Kidney glomerular epithelial cell (primary cell): ENCODE data around the gene CBARP.
A peak's percentile ranks its signal among the peaks of the same experiment; 100 is the strongest.

Experiments used
- DNase-seq: peaks from one replicate; lab custom pipeline; 2025; lab: John Stamatoyannopoulos, UW

Gene CBARP

GRCh38 chr19:1275260-1275975 lies 37.6 kb upstream of the CBARP start, which contains the start of gene FAM174C:
Gene FAM174C, plus strand, starts transcription at chr19:1275530. Its CDS starts 20 bp downstream, at chr19:1275550.
- peak; percentile 84 for DNase-seq

DNA sequence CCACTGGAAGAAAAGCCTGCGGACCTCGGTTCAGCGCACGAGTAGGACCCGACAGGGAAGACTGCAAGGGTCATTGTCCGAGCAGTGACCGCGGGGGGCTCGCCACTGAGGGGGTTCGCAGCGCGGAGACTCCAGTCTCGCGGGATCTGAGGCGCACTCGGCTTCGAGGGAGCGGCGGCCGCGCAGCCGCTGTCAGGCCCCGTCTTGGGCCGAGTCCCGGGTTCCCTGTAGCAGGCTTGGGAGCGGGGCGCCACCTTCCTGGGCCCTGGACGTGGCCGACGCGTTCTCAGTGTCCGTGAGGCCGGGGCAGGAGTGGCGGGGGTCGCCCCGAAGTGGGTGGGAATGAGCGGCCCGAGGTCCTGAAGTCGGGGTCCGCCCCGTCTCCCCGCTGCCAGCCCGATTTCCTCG lies 37.1 kb upstream of the CBARP start:
- DNase-seq, result no peak

GRCh38 chr19:1274081-1274851 lies 36.5 kb upstream of the CBARP start:
- no peak for DNase-seq

DNA sequence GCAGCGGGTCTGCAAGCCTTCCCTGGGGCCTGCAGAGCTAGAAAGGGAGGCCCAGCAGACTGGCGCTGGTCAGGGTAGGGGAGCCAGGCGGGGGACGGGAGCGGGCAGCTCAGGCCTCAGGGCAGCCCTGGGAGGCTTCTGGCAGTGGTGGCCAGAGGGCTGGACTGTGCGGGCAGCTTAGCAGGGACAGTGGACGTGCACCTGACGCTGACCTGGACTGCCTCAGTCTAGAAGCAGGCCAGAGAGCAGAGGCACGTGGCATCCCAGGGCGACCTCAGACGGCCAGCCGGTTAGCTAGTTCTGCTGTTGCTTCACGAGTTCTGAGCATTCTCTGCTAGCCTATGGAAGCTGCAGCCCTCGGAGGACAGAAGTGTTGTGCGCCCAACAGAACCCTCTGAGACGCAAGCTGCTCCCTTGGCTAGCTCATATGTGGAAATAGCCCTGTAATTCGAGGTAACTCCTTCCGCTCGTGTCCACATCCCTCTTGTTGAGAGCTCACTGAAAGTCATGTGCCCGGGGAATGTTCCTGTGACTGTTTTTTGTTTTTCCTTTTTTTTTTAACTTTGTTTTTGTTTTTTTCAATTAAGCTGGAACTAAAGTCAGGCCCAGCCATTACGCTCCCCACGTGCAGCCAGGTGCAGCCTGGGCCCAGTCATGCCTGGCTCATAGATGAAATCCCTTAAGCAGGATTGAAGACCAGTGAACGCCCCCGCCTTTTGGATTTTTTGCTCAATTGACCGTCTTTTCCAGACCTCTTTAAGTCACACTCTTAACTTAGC lies 35.6 kb upstream of the CBARP start:
- DNase-seq, result no peak

GRCh38 chr19:1272423-1273262 lies 34.8 kb upstream of the CBARP start:
- DNase-seq, result no peak

- DNase-seq, result no peak
Measured at GRCh38 chr19:1271528-1272422, 34.0 kb upstream of the CBARP start.

DNA sequence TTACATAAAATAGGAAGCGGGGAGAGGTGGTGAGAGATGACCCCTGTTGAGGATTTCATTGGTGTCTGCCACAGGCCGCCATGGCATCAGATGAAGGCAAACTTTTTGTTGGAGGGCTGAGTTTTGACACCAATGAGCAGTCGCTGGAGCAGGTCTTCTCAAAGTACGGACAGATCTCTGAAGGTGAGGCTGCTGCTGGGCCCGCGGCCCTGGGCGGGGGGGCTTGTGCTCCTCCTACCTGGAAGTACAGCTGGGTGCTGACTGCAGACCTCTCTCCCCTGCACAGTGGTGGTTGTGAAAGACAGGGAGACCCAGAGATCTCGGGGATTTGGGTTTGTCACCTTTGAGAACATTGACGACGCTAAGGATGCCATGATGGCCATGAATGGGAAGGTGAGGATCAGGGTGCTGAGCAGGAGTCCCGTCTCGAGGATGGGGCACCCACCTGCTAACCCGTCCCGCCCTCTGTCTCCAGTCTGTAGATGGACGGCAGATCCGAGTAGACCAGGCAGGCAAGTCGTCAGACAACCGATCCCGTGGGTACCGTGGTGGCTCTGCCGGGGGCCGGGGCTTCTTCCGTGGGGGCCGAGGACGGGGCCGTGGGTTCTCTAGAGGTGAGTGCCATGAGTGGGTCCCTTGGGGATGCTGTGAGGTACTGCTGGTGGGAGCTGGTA lies 33.2 kb upstream of the CBARP start:
- no peak for DNase-seq

GRCh38 chr19:1270213-1270853 lies 32.5 kb upstream of the CBARP start:
- DNase-seq, result no peak

DNA sequence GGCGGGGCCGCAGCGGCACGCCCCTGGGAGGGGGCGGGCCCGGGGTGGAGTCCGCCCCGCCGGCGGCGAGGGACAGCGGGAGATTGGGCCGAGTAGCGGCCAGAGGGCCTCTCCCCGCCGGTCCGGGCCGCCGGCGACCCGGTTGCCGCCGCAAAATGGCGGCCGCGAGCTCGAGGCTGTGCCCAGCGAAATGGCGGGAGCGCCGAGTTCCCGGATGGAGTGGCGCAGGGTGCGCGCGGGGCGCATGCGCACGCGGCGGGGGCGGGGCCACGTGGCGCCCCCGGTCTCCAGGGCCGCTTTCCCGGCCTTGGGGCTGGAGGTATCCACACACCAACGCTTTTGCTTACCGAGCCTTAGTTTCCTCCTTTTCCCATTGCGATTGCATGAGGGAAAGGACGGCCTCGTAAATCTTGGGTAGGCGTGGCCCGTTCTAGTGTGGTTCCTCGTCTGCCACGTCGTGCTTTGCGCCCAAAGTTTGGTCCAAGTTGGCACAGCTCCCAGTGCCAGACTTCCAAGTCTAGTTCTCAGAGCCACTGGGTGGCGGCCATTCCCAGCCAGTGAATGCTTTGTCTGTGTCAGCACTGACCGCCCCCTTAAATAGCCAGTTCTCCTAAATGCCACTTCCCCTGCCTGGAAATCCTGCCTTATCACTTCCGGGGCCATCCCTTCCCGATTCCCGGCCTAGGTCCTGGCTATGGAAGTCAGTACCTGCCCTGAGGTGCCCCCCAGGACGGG lies 31.8 kb upstream of the CBARP start:
- peak; percentile 74 for DNase-seq

- DNase-seq, result peak; percentile 92
Measured at GRCh38 chr19:1269065-1269477, 31.3 kb upstream of the CBARP start, which contains the start of gene CIRBP. Gene CIRBP, plus strand, starts transcription at chr19:1269332. Its CDS starts 1,602 bp downstream, at chr19:1270934.

DNA sequence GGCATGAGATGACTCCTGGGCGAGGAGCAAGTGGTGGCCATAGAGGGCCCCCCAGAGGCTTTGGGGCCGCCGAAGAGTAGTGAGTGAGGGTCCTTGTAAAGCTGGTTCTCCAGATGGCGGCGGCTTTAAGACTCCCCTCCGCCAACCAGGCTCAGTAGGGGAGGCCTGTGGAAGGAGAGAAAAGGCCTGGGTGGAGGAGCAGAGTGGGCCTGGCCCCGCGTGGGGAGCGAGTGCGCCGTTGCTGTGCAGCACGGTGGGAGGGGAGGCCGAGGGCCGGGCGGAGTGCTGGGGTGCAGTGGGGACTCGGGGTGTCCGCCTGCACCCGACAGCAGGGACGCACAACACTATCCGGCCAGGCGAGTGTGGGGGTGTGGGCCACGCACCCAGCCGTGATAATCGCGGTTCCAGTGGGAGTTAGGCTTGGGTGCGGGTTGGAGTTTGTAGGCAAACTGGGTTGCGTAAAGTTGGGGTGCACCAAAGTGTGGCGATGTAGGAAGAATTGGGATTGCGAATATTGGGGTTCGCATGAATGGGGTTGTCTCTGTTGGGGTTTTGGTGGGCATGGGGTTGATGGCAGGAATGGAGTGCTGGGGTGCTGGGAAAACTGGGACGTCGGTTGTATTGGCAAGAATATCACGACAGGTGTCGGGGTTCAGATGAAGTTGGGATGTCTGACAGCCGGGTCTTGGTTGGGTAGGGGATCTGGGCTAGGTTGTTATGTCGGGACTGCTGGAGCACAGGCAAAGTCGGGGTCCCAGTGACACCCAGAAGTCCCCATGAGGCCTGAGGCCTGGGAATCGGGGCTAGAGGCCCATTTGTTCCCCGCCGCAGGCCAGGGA lies 30.6 kb upstream of the CBARP start:
- DNase-seq, result no peak

- no peak for DNase-seq
Measured at GRCh38 chr19:1267477-1268225, 29.8 kb upstream of the CBARP start.

- no peak for DNase-seq
Measured at GRCh38 chr19:1266916-1267476, 29.2 kb upstream of the CBARP start.

DNA sequence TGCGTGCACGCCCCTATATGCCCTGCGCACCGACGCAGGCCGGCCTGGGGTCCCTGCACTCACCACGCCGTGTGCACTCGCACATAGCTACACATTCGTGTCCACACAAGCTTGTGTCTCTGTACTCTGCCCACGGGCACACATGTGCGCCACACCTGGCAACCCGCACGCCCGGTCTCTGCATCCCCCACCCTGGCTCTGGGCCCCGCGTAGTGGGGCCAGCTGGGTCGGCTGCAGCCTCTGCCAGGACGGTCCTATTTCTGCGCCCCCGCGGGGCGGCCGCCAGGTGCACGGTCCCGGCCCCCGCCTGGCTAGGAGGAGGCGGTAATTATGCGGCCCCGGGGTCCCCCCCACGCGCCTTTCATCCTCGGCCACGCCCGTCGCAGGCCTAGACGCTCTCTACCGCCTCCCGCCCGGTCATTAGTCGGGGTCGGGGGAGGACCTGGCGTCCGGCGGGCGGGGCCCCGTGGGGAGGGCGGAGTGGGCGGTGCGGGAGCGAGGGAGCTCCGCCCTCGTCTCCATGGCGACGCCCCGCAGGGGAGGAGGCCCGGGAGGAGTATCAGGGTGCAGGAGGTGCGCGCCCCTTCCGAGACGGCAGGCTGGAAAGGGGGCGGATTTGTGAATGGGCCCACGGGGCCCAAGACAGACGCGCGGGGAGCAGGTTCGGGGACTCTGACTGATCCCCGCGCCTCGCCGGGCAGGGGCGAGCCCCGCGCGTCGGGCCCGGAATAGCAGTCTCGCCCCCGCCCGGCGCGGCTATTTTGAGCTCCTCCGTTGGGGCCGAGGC lies 28.5 kb upstream of the CBARP start:
- DNase-seq, result peak; percentile 72

DNA sequence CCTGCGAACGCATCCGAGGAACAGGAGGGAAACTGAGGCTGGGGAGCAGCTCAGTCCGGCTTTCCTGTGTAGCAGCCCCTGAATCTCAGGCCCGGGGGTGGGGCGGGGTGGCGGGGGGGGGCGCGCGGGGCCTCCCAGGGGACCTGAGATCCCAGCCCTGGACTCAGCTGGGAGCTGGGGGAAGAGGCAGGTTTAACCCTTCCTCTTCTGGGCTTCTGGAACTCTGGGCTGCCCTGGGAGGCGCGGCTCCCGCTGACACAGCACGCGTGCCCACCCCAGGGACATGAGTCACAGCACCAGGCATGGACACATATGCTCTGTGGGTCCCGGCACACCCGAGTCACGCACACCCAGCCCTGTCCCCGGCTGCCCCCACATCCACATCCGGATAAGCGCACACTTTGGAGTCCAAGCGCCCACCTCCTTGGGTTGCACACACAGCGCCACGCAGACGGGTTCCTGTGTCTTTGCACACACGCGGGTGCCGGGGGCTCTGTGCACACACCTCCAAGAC lies 27.9 kb upstream of the CBARP start:
- no peak for DNase-seq
